GM10266 (cell line): ENCODE data around the gene KCNJ3.

Source experiments
- DNase-seq: peaks from one replicate; pipeline ENCODE4 v3.0.0; 2012; ENCODE audit errors: extremely low spot score
- TF ChIP-seq, protein P1 (sequence below): IDR thresholded peaks from 2 replicates; pipeline ENCODE4 v1.5.1; 2012; ENCODE audit warnings: mild to moderate bottlenecking, low read depth; ENCODE audit not compliant: control insufficient read depth, insufficient read depth; ENCODE audit errors: missing control alignments

The KCNJ3 gene

DNA sequence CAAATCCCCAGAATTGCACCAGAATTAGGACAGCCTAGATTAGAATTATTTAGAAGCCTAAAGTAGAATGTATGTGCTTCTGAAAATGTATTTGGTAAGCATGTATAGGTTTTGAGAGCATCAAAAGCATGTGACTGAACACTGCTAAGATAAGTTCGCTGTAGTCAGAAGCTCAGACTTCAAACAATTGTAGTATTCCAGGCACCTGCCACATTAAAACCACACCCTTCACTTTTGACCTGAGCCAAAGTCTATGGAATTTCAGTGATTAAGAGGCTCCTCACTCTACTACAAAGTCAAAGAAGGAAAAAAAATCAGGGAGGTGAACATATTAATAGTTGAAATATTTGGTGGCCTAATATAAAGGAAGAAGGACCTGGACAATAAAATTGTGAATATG, 8.2 kb downstream of the KCNJ3 start:
- DNase-seq: no peak
- TF ChIP-seq, protein P1, sequence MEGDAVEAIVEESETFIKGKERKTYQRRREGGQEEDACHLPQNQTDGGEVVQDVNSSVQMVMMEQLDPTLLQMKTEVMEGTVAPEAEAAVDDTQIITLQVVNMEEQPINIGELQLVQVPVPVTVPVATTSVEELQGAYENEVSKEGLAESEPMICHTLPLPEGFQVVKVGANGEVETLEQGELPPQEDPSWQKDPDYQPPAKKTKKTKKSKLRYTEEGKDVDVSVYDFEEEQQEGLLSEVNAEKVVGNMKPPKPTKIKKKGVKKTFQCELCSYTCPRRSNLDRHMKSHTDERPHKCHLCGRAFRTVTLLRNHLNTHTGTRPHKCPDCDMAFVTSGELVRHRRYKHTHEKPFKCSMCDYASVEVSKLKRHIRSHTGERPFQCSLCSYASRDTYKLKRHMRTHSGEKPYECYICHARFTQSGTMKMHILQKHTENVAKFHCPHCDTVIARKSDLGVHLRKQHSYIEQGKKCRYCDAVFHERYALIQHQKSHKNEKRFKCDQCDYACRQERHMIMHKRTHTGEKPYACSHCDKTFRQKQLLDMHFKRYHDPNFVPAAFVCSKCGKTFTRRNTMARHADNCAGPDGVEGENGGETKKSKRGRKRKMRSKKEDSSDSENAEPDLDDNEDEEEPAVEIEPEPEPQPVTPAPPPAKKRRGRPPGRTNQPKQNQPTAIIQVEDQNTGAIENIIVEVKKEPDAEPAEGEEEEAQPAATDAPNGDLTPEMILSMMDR: no peak

DNA sequence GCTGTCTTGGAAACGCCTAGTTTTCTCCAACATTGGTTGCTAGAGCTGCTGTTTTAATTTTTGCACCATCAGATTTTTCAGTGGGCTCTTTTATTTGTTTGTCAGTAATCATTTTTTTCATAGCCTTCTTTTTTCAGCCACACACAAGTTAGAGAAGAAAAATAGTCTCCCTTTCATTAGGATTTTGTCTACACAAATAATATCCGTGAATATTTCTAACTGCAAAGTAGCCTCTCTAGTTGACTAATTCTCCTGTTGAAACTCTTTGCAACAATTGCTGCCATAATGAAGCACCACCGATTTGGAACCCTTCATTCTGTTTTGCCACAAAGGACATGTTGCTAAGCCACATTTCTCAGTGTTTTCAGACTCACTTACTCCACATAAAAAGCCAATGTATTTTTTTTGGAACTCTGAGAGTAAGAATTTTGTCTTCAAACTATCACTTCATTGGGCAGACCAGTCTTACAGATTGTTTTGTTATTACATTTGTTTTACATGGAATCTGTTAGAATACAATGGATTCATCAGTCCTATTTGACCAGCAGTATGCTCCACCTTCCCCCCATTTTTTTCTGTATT, 9.6 kb downstream of the KCNJ3 start:
- DNase-seq: no peak
- TF ChIP-seq, protein P1: no peak

DNA sequence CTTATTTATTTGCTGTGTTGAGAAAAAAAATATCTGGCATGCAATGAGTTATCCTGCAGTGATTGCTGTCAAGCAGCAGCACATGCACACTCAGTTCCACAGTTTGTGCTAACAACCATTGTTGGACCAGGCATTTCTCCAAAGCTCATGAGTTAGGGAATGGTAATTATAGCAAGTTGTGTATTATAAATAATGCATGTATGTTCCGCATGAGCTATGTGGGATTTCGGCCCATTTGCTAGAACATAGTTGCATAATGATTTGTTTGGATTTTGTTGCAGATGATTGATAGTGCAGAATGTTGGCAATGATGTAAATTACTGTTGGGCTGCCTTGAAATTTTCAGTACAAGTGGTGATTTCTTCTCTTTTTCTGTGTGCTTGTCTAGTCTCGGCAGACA, 10.7 kb downstream of the KCNJ3 start:
- DNase-seq: no peak
- TF ChIP-seq, protein P1: no peak

DNA sequence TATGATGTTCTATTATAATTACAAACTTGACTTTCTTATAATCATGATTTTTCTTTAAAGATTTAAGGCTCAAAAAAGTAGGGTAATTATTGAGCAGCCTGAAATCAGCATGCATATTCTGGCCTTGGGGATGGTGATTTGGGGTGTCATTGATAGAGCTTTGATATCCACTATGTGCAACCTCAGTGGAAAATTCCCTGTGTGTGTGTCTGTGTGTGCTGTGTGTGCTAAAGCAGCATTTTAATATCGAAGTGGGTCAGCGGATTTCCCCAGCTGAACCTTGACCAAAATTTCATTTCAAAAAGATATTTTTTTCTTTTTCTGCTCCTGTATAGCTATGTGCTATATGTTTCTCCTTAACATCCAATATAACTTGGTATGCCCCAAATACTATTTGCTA, 11.6 kb downstream of the KCNJ3 start:
- TF ChIP-seq, protein P1: no peak
- DNase-seq: no peak

DNA sequence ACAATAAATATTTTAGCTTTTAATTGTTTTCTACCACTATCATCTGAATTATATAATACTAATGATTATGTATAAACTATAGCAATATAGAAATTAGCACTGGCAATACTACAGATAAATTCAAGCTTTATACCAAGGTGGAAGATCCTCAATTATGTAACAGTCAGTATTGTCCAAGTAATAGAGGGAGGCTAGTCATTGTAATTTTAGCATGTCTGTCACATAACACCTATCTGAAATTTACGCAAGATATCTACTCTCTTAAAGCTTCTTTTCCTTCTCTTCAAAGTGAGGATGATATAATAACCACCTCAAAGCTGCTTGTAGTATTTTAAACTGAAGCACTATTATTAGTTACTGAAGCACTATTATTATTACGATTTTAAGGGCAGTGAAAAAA, 12.2 kb downstream of the KCNJ3 start:
- TF ChIP-seq, protein P1: no peak
- DNase-seq: no peak

DNA sequence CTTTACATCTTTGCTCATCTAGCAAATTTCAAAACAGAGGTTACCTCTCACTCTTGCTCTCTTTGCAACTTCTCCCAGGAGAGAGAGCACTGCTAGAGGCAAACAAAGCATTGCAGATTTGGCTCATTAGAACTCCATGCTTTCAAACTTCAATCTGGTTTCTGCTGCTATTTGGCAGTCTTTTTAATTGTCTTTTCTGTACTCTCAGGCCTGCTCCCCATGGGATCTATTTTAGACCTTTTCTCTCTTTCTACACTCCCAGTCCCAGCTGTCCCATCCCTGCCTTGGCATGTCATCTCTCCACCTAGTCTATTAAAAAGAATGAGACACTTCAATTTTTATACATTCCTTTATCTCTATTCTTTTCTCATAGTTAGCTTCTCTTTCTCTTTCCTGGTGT, 15.2 kb downstream of the KCNJ3 start:
- DNase-seq: no peak

DNA sequence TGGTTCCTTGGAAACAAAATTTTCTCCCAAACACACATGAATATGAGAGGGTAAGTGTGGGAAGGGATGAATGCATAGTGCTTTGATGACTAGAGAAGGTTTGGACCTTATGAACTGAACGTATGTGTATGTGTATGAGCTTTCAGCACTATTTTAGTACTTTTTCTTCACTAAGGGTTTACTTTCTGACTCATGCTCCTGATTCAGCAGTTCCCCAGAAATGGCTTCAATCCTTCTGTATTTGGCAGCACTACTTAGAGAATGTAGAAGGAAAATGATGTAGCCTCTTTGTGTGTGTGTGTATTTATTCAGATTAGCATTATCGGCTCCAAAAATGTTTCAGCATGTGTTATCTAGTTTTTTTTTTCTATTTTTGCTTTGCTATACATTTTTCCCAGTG, 22.2 kb downstream of the KCNJ3 start:
- no peak for DNase-seq
- TF ChIP-seq, protein P1: no peak

More for the DNA sequence above, 15.2 kb downstream of the KCNJ3 start:
- TF ChIP-seq, protein P1: no peak
